IPS-18c (cell line): ENCODE results near the gene ZNF93.
"Not testable (repeated sequence)": the region's sequence is repeated elsewhere in the genome, so short reads cannot be mapped to it uniquely, and the experiment has no call there.

Experiments
- H3K4me3 ChIP-seq: 2 replicates; pipeline ENCODE4 v1.7.0; 2013; ENCODE audit warnings: low read depth, mild to moderate bottlenecking, low read length, moderate library complexity; ENCODE audit not compliant: insufficient read depth
- H3K9me3 ChIP-seq: one replicate; pipeline ENCODE4 v1.6.1; 2013; ENCODE audit warnings: mild to moderate bottlenecking, low read length, moderate library complexity; ENCODE audit not compliant: control insufficient read depth, insufficient read depth

ZNF93 gene

DNA sequence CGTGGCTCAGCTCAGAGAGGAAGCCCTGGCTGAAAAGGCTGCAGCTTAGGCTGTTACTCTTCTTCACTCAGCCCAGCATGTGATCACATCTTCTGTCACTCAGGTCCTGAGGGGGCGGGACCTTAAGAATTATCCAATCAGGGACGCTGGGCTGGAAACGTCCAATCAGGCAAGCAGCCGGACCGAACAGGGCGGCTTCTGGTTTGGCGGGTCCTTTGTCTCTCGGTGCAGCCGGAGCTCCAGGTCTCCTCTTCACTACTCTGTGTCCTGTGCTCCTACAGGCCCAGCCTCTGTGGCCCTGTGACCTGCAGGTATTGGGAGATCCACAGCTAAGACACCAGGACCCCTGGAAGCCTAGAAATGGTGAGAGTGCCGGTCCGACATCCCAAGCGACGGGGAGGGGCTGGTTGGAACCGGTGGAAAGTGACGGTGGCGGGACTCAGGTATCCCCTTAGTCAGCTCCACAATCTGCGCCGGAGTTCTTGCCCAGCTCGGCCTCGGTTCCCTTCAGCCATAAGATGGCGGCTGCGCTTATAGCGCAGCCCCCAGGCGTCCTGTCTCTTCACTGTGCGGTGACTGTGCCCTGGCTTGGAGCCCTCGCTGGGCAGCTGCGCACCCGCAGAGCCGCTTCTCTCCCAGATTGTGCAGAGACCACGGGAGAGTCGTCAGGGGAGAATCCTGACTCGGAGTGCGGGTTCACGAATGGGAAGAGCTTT lies at the start of gene ZNF93:
TSS of gene ZNF93 (plus strand) at position 218 of the 716 bp plus-strand sequence. CDS start at position 361, 143 bp downstream.
- Histone ChIP-seq H3K4me3 (peak within 1 kb of the TSS; percentile 87), H3K9me3 (no peaks in the 10 kb centered on the region)

GRCh38 chr19:19851740-19852139 lies 49.0 kb upstream of the ZNF93 start:
- not testable (repeated sequence) for H3K9me3 ChIP-seq, H3K4me3 ChIP-seq

DNA sequence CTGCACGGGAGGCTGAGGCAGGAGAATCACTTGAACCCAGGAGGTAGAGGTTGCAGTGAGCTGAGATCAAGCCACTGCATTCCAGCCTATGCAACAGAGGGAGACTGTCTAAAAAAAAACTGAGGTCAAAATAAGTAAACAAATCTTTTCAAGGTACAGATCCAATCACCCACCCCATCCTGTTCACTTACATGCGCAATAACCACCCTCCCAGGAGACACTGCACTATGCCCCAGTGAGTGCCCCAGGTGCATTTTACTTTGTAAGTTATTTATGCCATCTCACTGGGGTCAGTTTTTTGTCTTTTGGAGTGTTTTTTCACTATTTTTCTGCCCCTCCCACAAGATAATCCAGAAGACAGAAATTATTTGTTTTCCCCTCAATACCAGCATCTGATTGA lies 42.0 kb upstream of the ZNF93 start:
- Histone ChIP-seq H3K9me3 (no peaks in the 10 kb centered on the region), H3K4me3 (no peak overlapping the region)

DNA sequence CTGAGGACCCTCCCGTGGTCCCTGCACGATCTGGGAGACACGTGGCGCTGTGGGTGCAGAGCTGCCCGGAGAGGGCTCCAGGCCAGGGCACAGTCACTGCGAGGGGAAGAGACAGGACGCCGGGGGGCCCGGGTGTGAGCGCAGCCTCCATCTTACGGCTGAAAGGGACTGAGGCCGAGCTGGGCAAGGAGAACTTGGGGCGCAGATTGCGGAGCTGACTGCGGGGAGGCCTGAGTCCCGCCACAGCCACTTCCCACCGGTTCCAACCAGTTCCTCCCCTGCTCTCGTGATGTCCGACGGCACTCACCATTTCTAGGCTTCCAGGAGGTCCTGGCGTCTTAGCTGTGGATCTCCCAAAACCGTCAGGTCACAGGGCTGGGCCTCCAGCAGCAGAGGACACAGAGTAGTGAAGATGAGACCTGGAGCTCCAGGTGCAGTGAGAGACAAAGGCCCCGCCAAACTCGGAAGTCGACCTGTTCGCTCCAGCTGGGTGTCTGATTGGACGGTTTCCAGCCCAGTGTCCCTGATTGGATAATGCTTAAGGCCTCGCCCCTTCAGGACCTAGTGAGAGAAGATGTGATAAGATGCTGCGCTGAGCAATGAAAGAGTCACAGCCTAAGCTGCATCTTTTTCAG lies 39.9 kb upstream of the ZNF93 start:
- peak overlapping the region; percentile 2; the same call in 1 of the 2 replicates for H3K4me3 ChIP-seq
- H3K9me3 ChIP-seq, result no peaks in the 10 kb centered on the region

DNA sequence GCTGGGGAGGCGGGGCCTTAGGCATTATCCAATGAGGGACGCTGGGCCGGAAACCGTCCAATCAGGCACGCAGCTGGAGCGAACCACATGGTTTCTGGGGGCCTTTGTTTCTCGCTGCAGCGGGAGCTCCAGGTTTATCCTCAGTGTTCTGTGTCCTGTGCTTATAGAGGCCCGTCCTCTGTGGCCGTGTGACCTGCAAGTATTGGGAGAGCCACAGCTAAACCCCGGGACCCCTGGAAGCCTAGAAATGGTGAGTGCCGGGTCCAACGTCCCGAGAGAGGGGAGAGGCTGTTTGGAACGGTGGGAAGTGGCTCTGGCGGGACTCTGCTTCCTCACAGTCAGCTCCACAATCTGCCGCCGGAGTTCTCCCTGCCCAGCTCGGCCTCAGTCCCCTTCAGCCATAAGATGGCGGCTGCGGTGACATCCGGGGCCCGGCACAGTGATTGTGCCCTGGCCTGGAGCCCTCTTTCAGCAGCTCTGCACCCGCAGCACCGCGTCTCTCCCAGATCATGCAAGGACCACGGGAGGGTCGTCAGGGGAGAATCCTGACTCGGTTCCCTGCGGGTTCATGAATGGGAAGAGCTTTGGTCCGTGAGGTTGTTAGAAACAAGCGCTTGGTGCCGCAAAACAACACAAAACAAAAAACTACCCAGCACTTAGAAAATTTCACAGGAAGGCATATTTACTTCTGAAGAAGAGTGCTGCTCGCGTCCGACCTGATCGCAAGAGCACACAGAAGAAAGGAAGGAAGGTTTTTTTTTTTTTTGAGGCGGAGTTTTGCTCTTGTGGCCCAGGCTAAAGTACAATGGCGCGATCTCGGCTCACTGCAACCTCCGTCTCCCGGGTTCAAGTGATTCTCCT lies 34.8 kb upstream of the ZNF93 start, which contains the start of gene ZNF253:
TSS of gene ZNF253 (plus strand) at position 133 of the 861 bp plus-strand sequence. CDS start at position 248, 115 bp downstream.
- Histone ChIP-seq H3K9me3 (no peaks in the 10 kb centered on the region), H3K4me3 (peak within 1 kb of the TSS; percentile 92)

DNA sequence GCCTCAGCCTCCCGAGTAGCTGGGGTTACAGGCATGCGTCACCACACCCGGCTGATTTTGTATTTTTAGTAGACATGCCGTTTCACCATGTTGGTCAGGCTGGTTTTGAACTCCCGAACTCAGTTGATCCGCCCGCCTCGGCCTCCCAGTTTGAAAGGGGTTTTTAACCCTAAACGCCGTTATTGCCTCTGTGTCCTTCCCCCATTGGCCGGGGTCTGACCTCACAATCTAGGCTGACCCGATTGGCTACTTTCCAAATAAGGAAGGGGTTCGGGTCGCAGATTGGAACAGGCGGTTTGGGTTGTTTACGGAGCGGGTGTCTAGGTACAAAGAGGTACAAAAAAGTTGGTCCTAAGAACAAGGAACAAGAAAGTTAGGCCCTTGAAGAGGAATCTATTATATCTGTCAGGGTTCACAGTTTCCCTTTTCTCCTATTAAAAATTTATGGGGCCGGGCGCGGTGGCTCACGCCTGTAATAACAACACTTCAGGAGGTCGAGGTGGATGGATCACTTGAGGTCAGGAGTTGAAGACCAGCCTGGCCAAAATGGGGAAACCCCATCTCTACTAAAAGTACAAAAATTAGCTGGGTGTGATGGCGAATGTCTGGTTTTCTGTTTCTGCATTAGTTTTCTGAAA lies 34.0 kb upstream of the ZNF93 start:
- Histone ChIP-seq H3K4me3 (peak overlapping the region; percentile 92), H3K9me3 (no peaks in the 10 kb centered on the region)

GRCh38 chr19:19870086-19870485 lies 30.7 kb upstream of the ZNF93 start:
- H3K9me3 ChIP-seq, result not testable (repeated sequence)

DNA sequence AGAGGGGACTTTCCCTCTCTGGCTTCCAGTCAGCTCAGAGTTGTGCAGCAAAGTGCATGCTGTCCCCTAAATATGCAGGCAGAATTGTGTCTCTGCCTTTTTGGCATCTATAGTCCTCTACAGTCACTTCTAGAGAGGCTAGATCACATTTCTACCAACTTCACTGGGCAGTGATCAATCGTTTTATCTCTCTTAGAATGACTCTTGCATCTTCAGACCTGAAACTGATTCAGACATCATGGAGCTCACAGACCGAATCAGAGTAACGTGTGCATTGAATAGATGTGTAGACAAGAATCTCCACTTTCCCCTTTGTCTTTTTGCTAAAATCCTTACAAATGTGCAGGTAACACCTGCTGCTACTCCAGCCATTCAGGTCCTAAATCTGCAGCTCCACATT lies 28.8 kb upstream of the ZNF93 start:
- Histone ChIP-seq H3K4me3 (no peak overlapping the region), H3K9me3 (peaks cover 4% of the 10 kb centered on the region)

More at GRCh38 chr19:19870086-19870485, 30.7 kb upstream of the ZNF93 start:
- H3K4me3 ChIP-seq, result not testable (repeated sequence)

- Histone ChIP-seq H3K4me3 (no peak overlapping the region), H3K9me3 (peaks cover 4% of the 10 kb centered on the region)
Measured at GRCh38 chr19:19873381-19873780, 27.4 kb upstream of the ZNF93 start.

GRCh38 chr19:19877724-19878123 lies 23.0 kb upstream of the ZNF93 start:
- Histone ChIP-seq H3K9me3 (peaks cover 4% of the 10 kb centered on the region), H3K4me3 (no peak overlapping the region)

- Histone ChIP-seq H3K9me3 (peaks cover 7% of the 10 kb centered on the region), H3K4me3 (no peak overlapping the region)
Measured at GRCh38 chr19:19884583-19884982, 16.2 kb upstream of the ZNF93 start.

DNA sequence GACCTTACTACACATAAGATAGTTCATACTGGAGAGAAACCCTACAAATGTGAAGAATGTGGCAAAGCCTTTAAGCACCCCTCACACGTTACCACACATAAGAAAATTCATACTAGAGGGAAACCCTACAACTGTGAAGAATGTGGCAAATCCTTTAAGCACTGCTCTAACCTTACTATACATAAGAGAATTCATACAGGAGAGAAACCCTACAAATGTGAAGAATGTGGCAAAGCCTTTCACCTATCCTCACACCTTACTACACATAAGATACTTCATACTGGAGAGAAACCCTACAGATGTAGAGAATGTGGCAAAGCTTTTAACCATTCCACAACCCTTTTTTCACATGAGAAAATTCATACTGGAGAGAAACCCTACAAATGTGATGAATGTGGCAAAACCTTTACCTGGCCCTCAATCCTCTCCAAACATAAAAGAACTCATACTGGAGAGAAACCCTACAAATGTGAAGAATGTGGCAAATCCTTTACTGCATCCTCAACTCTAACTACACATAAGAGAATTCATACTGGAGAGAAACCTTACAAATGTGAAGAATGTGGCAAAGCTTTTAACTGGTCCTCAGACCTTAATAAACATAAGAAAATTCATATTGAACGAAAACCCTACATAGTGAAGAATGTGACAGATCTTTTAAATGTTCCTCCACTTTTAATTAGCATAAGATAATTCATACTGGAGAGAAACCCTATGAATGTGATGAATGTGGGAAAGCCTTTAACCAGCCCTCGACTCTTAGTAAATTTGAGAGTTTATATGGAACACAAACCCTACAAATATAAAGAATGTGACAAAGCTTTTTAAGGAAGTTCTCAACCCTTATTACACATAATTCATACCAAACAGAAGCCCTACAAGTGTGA lies 8.4 kb upstream of the ZNF93 start:
- not testable (repeated sequence) for H3K4me3 ChIP-seq
- peaks cover 16% of the 10 kb centered on the region for H3K9me3 ChIP-seq

DNA sequence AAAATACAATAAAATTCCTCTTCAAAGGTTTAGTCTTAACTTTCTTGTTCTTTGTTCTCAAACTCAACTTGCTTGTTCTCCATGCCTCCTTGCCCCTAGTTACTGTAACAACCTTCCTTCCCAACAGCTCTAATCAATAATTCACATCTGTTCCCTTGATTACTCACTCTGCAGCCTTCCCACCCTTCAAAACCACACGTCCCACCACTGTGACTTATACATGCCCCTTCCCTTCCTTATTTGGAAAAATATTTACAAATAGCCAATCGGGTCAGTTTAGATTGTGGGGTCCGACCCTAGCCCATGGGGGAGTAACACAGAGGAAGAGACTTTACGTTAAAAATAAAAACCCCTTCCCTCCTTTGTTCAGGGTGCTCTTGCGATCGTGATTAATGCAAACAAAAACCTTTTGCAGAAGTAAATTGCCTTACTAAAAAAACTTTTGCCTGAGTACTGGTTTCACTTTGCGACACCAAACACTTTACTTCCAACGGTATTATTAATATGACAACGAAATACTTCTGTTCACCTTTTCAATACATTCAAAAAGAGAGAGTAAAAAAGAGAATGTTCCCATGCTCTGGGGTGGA lies 512 bp upstream of the ZNF93 start:
- Histone ChIP-seq H3K9me3 (no peaks in the 10 kb centered on the region), H3K4me3 (peak overlapping the region; percentile 87; the same call in 1 of the 2 replicates)

DNA sequence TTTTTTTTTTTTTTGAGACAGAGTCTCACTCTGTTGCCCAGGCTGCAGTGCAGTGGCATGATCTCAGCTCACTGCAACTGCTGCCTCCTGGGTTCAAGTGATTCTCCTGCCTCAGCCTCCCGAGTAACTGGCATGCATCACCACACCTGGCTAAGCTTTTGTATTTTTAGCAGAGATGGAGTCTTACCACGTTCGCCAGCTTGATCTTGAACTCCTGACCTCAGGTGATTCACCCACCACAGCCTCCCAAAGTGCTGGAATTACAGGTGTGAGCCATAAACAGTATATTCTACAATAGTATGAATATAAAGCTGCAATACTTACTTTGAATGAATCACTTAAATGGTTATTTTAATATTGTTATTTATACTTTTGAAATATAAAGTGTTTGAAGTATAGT lies 6.8 kb downstream of the ZNF93 start:
- not testable (repeated sequence) for H3K4me3 ChIP-seq, H3K9me3 ChIP-seq

GRCh38 chr19:19909654-19910053 lies 8.9 kb downstream of the ZNF93 start:
- Histone ChIP-seq H3K9me3 (no peaks in the 10 kb centered on the region), H3K4me3 (no peak overlapping the region)

DNA sequence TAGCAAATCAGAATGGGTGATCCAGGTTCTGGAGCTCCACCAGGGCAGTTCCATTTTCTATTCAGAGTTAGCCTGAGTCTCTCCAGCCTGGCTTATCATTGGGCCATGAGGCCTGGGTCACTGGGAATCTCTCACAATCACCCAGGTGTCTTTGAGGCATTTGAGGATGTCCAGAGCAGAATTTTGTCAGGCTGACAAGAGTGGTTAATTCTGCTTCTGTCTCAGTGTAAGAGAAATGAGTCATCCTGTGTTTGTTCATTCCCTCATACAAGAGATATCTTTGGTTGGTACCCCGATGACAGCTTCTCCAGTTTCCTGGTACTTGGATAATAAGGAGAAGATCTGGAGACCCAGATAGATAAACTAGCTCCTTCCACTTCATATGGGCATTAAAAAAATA lies 10.4 kb downstream of the ZNF93 start:
- no peaks in the 10 kb centered on the region for H3K9me3 ChIP-seq
- H3K4me3 ChIP-seq, result no peak overlapping the region
